ENCODE measurements around the gene PLA2G4B. TPM values are rescaled to one million over a fixed set of nuclear protein-coding genes. Genes with fewer than 3 reads are reported as not detected.

Gene PLA2G4B
- total and polyA plus RNA-seq, 4 donors = 5.7 to 13.0 (median 10.6) TPM

DNA sequence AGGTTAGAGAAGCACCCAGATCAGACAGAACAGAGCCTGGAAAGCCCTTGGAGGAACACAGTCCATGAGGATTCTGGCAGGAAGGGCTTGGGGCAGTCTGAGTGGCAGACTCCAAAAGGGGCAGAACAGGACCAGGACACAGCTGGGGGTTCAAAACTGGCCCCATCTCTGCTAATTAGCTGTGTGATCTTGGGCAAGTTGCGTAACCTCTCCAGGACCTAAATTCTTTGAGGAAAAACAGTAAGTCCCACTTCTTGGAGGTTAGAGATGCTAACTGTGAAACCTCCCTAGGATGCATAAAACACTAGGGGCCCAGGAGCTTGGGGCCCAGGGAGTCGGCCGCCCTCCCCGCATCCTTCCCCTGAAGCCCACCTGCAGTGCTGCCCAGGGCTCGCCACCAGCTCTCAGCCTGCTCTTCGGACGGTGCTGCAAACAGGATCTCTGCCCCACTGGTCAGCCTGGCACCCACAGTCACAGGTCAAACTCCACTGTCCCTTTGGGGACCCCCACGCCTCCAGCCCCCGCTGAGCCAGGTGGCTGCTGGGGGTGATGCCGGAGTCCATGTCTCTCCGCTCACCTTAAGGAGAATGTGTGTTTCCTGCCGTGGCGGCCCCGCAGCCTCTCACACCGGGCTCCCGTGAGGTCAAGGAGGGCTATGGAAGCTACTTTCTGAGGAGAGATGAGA is 12.0 kb downstream of the PLA2G4B start:
- Histone ChIP-seq H3K4me1 (ENCODE audit: control insufficient read depth in 5 of 5, insufficient read depth in 5 of 5, low read length in 5 of 5) (peaks cover 0 to 63% (median 2%) of the 10 kb centered on the region in 5 donors), H3K4me3 (no peak overlapping the region), H3K9me3 (ENCODE audit: control insufficient read depth in 4 of 4, insufficient read depth in 3 of 4, low read length in 3 of 4) (no peaks in the 10 kb centered on the region), H3K27me3 (ENCODE audit: control insufficient read depth in 3 of 3, insufficient read depth in 3 of 3, low read length in 2 of 3) (no peaks in the 10 kb centered on the region), H3K9ac (ENCODE audit: insufficient read depth in 1 of 2, low read length in 2 of 2) (no peak overlapping the region), H3K27ac (ENCODE audit: low read depth in 1 of 2, low read length in 1 of 2) (no peak overlapping the region), H3K36me3 (ENCODE audit: control insufficient read depth in 4 of 4, insufficient read depth in 4 of 4, low read length in 4 of 4) (peaks cover 0 to 34% (median 15%) of the 10 kb centered on the region in 4 donors)
- DNase-seq (no peak), ATAC-seq (ENCODE audit: insufficient read depth, low FRiP score) (no peak)
- 70 to 77% methylated on average over 16 of the region's 16 CpGs for WGBS, 2 donors
- TF ChIP-seq, protein P1, sequence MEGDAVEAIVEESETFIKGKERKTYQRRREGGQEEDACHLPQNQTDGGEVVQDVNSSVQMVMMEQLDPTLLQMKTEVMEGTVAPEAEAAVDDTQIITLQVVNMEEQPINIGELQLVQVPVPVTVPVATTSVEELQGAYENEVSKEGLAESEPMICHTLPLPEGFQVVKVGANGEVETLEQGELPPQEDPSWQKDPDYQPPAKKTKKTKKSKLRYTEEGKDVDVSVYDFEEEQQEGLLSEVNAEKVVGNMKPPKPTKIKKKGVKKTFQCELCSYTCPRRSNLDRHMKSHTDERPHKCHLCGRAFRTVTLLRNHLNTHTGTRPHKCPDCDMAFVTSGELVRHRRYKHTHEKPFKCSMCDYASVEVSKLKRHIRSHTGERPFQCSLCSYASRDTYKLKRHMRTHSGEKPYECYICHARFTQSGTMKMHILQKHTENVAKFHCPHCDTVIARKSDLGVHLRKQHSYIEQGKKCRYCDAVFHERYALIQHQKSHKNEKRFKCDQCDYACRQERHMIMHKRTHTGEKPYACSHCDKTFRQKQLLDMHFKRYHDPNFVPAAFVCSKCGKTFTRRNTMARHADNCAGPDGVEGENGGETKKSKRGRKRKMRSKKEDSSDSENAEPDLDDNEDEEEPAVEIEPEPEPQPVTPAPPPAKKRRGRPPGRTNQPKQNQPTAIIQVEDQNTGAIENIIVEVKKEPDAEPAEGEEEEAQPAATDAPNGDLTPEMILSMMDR (IDR thresholded peaks at IDR 0.05; ENCODE audit: control extremely low read depth, extremely low read depth) = no peak

- no peak for DNase-seq
- Histone ChIP-seq H3K4me1 (ENCODE audit: control insufficient read depth in 5 of 5, insufficient read depth in 5 of 5, low read length in 5 of 5) (peaks cover 0 to 64% (median 2%) of the 10 kb centered on the region in 5 donors), H3K36me3 (ENCODE audit: control insufficient read depth in 4 of 4, insufficient read depth in 4 of 4, low read length in 4 of 4) (peaks cover 0 to 28% (median 14%) of the 10 kb centered on the region in 4 donors), H3K27ac (ENCODE audit: low read depth in 1 of 2, low read length in 1 of 2) (no peak overlapping the region), H3K4me3 (no peak overlapping the region), H3K27me3 (ENCODE audit: control insufficient read depth in 3 of 3, insufficient read depth in 3 of 3, low read length in 2 of 3) (no peaks in the 10 kb centered on the region), H3K9me3 (ENCODE audit: control insufficient read depth in 4 of 4, insufficient read depth in 3 of 4, low read length in 3 of 4) (no peaks in the 10 kb centered on the region), H3K9ac (ENCODE audit: insufficient read depth in 1 of 2, low read length in 2 of 2) (no peak overlapping the region)
- TF ChIP-seq, protein P1 (IDR thresholded peaks at IDR 0.05; ENCODE audit: control extremely low read depth, extremely low read depth) = no peak
- 46 to 60% methylated on average over 11 of the region's 11 CpGs for WGBS, 2 donors
- no peak for ATAC-seq (ENCODE audit: insufficient read depth, low FRiP score)
Observed at GRCh38 chr15:41851167-41851523, 12.5 kb downstream of the PLA2G4B start.

DNA sequence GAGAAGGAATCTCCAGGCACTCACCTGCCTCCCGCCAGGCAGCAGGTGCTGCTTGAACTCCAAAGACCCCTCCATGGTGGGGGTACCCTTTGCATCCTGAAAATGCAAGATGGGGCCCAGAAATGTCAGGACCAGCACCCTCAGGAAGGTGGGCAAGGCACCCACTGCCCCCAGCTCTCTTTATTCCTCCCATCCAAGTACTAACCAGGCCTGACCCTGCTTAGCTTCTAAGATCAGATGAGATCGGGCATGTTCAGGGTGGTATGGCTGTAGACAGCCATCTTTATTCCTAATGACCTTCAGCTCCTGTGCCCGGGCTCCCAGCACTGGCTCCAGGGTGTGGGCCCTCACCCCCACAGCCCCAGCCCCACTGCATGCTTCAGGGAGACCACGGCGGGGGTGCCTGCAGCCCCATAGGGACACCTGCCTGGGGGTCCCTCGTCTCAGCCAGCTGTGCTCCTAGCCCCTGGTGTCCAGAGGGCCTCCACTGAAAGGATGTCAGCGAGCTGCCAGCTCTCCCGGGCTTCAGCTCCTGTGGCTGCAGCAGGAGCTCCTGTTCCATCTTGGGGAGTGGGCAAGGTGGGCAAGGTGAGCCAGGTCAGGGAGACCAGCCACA is 13.2 kb downstream of the PLA2G4B start:
- TF ChIP-seq, protein P1 (IDR thresholded peaks at IDR 0.05; ENCODE audit: control extremely low read depth, extremely low read depth) = no peak
- H3K4me3 ChIP-seq = no peak overlapping the region
- H3K9ac ChIP-seq (ENCODE audit: insufficient read depth in 1 of 2, low read length in 2 of 2) = no peak overlapping the region
- no peaks in the 10 kb centered on the region for H3K27me3 ChIP-seq (ENCODE audit: control insufficient read depth in 3 of 3, insufficient read depth in 3 of 3, low read length in 2 of 3)
- H3K4me1 ChIP-seq (ENCODE audit: control insufficient read depth in 5 of 5, insufficient read depth in 5 of 5, low read length in 5 of 5) = peaks cover 0 to 64% (median 2%) of the 10 kb centered on the region in 5 donors
- ATAC-seq (ENCODE audit: insufficient read depth, low FRiP score) (no peak), DNase-seq (no peak)
- H3K27ac ChIP-seq (ENCODE audit: low read depth in 1 of 2, low read length in 1 of 2) = no peak overlapping the region
- WGBS, 2 donors = 84 to 91% methylated on average over 8 of the region's 8 CpGs
- no peaks in the 10 kb centered on the region for H3K9me3 ChIP-seq (ENCODE audit: control insufficient read depth in 4 of 4, insufficient read depth in 3 of 4, low read length in 3 of 4)
- peaks cover 0 to 21% (median 9%) of the 10 kb centered on the region in 4 donors for H3K36me3 ChIP-seq (ENCODE audit: control insufficient read depth in 4 of 4, insufficient read depth in 4 of 4, low read length in 4 of 4)

Measured in lung (tissue), 12 donors.